GM23248 (cell line): Measurements from ENCODE around the gene CTCF.

Source experiments
- EZH2 ChIP-seq: fragments of 200-600 bp; sonication (generic); IDR thresholded peaks from 2 replicates; pipeline ENCODE4 v1.6.1; 2018; ENCODE audit warnings: antibody characterized with exemption, mild to moderate bottlenecking; ENCODE audit not compliant: insufficient read depth, poor library complexity, severe bottlenecking
- EZH2phosphoT487 ChIP-seq: fragments of 200-600 bp; sonication (generic); IDR thresholded peaks from 2 replicates; pipeline ENCODE4 v1.6.1; 2018; ENCODE audit warnings: antibody characterized with exemption, moderate library complexity, mild to moderate bottlenecking, low read depth; ENCODE audit not compliant: insufficient read depth

DNA sequence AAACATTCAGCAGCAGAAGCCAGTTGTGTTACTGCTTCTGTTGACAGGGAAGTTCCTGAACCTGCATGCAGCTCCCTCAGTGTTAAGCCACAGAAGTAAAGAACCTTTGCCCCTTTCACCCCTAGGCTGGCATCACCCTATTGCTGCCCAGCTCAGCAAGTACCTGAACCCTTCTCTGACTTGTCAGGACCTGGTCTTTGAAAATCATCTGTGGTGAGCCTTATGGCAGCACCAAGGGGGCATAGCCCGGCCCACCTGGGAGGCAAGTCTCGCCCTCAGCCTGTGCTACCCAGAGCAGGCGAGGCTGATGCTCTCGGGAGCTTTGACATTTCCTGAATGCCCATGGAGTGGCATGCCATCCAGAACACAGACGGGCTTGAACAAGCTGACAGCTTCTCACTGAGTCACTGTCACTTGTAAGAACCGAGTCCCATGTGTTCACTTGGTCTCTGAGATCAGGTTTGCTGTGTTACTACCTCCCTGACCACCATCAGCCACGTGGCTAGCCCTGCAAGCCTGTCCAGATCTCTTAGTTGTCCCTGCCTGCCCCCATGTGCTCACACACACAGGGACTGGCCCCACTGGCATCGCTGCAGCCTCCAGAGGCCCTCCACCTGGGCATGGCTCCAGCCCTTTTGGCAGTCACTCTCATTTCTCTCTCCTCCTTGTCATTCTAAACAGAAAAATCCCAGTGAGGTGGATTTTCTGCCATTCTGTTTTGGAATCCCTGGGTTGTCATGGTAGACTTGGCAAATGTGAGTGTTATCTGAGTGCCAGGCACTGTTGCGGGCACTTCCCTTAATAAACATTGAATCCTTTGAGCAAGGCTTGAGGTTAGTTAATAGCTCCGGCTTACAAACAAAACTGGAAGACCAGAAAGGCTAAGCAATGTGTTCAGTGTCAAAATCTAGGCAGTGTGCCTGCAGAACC lies 79.7 kb downstream of the CTCF start:
- TF ChIP-seq EZH2phosphoT487 (no peak), EZH2 (no peak)
